NCI-H1105 treated with DMSO at 0.1 percent for 48 hours (cell line): ENCODE results near the gene TMEM60.
A peak's percentile ranks its signal among the peaks of the same experiment; 100 is the strongest.

Source experiments
- DNase-seq: peaks from one replicate; lab custom pipeline; 2025; lab: John Stamatoyannopoulos, UW

Gene TMEM60

DNA sequence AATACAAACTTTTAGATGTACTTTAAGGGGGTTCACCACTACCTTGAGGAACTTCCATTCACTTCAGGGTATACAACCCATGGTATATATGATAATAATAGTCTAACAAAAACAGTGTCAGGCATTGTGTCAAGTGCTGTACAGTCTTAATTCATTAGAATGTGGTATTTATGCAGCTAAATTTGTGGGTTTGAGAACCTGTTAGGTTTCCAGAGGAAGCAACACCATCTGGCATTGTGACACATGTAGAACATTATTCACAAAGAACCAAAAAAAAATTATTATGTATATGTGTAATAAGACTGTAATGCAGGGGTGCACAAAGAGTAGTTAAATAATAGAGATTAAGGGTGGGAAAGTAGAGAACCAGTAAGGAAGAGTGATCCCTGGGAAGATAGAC, 26.3 kb downstream of the TMEM60 start:
- no peak for DNase-seq

GRCh38 chr7:77770316-77770715, 27.9 kb downstream of the TMEM60 start:
- no peak for DNase-seq

DNA sequence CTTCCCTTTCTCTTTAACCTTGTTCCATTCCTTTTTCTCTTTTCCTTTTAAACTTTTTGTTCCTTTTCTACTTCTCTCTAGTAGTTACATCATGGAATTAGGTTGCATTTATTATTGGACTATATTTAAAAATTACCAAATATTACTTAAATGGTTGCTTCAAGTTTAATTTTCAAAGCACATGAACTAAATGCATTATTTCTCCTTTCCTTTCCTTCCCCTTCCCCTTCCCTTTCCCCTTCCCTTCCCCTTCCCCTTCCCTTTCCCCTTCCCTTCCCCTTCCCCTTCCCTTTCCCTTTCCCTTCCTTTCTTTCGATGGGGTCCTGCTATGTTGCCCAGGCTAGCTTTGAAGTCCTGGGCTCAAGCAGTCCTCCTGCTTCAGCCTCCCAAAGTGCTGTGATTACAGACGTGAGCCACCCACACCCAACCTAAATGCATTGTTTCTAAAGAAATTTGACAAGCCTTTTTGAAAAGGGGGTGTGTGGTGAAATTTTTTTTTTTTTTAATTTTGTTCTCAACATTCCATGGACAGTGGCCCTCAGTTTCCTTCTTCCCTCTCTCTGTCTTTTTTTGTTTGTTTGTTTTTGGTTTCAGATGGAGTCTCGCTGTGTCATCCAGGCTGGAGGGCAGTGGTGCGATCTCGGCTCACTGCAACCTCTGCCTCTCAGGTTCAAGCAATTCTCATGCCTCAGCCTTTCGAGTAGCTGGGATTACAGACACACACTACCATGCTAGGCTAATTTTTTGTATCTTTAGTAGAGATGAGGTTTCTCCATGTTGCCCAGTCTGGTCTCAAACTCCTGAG, 31.2 kb downstream of the TMEM60 start:
- no peak for DNase-seq

DNA sequence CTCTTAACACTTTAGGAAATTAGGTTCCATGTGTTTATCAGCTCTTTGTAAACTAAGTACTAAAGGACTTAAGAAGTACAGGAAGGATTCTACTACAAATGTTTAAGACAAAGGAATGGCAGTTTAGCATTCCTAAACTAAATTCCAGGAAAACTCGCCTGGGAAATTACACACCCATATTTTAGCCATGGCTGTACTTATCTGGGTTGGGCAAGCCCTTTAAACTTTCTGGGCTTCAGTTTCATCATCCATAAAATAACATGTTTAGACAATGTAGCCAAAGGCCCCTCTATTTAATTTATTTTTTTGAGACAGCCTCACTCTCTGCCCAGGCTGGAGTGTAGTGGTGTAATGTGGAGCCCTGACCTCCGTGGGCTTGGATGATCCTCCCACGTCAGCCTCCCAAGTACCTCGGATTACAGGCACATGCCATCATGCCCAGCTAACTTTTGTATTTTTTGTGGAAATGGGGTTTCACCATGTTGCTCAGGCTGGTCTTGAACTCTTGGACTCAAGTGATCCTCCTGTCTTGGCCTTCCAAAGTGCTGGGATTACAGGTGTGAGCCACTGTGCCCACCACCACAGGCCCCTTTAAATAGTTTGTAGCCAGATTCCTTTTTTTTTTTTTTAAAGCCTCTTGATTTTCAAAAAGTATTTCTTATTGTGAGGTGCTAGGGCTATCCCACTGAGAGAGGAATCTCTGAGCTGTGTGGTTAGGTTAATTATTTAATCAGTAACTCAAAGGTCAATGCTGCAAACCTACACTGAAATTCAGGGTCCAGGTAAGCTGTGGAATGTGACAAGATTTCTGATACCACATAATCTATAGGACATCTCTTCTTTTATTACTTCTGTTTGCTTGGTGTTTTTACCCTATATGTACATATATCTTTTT, 32.1 kb downstream of the TMEM60 start:
- no peak for DNase-seq

DNA sequence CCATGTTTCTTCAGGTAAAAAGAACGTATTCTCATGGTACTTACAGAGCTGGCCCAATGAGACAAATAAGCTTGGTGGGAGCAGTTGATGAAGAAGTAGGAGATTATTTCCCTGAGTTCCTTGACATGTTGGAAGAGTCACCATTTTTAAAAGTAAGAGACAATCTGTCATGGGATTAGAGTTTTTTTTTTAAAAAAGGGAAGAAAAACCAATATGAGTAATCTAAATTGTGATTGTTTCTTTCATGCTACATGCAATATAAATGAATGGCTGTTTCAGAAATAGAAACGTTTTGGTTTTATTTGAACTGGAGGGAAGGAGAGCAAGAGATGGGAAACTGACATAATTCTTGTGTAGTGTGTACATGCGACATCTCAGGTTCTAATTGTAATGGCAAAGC, 32.8 kb downstream of the TMEM60 start:
- DNase-seq = no peak

DNA sequence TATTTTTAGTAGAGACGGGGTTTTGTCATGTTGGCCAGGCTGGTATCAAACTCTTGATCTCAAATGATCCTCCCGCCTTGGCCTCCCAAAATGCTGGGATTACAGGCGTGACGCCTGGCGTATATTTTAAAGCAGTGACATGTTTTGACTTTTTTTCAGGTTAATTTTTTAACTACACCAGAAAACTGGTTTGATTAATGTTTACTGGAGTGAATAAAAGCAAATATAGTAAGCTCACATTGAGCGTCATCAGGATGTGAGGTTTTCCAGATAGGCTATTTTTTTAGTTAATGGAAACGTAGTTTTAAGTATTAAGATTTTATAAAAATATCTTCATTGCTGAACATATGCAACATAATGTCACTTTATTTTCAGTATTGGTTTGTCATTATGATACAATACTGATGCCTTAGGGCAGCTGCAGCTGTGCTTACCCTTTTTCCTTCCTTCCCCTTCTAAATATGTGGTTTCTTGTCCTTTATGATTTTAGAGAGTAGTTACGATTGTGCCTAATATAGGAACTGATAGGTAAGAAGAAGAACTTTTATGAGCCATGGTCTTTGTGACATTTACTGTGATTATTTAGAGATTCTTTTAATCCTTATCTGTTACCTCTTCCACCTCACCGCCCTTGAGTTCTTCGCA, 37.3 kb downstream of the TMEM60 start:
- no peak for DNase-seq

DNA sequence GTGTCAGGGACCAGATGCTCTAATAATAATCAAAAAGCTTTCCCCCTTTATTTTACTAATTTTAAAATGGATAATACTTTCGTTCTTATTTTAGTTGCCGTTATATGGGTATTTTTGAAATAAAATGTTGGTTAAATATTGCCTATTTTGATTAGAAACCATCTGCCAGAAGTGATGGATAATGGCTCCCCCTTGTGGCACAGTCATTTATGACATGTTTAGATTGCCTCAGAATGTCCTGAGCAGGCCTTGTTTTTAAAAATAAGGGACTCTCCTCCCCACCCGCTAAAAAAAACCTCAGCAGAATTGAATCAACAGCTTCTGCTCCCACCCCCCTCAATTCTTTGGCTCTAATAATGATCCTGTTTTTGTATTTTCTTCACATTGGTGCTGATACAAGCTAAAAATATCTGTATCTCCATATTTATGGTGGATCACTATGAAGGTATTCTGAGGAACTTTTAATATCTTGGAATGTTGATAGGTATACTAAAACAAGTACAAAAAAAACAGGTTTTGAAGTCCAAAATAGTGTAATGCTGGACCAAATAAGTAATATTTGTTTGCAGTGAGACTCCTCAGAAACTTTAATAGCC, 38.8 kb downstream of the TMEM60 start:
- peak; percentile 47 for DNase-seq

DNA sequence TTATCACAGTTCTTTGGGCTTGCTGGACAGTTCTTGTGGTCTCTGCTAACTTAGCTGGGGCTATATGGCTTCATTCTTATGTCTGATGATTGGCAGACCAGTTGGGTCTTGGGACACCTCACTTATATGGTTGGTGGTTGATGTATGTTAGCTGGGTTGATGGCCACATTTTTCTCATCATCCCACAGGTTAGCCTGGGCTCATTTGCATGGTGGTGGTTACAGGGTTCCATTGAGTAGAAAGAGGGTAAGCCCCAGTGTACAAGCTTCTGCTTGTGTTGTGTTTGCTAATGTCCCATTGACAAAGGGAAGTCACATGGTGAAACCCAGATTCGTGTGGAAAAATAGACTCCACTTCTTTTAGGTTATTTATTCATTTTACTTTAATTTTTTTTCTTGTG, 40.6 kb downstream of the TMEM60 start:
- no peak for DNase-seq

- no peak for DNase-seq
Observed at GRCh38 chr7:77753173-77753572, 45.1 kb downstream of the TMEM60 start.

- no peak for DNase-seq
Observed at GRCh38 chr7:77752016-77752415, 46.2 kb downstream of the TMEM60 start.

DNA sequence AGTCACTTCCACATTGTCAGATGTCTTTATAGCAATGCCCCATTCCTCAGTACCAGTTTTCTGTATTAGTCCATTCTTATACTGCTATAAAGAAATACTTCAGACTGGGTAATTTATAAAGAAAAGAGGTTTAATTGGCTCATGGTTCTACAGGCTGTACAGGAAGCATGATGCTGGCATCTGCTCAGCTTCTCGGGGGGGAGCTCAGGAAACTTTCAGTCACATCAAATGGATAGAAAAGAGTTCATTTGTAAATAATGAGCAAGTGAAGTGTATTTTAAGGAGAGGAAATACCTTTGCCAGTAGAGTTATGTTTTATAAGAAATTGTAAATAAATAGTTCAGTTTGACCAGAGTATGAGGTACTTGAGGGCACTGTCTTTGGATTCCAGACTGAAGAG, 50.5 kb downstream of the TMEM60 start:
- no peak for DNase-seq

DNA sequence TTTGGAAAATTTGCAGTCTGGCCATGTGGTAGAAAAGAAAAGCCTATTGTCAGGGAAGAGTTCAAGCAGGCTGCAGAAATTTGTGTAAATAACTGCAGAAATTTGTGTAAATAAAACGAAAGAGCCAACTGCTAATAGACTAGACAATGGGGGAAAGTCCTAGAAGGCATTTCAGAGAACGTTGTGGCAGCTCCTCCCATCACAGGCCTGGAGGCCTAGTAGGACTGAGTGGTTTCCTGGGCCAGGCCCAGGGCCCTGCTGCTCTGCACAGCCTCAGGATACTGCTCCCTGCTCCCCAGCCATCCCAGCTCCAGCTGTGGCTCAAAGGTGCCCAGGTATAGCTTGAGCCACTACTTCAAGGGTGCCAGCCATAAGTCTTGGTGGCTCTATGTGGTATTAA, 51.1 kb downstream of the TMEM60 start:
- DNase-seq = no peak

- DNase-seq = no peak
Observed at GRCh38 chr7:77746824-77747165, 51.4 kb downstream of the TMEM60 start.

DNA sequence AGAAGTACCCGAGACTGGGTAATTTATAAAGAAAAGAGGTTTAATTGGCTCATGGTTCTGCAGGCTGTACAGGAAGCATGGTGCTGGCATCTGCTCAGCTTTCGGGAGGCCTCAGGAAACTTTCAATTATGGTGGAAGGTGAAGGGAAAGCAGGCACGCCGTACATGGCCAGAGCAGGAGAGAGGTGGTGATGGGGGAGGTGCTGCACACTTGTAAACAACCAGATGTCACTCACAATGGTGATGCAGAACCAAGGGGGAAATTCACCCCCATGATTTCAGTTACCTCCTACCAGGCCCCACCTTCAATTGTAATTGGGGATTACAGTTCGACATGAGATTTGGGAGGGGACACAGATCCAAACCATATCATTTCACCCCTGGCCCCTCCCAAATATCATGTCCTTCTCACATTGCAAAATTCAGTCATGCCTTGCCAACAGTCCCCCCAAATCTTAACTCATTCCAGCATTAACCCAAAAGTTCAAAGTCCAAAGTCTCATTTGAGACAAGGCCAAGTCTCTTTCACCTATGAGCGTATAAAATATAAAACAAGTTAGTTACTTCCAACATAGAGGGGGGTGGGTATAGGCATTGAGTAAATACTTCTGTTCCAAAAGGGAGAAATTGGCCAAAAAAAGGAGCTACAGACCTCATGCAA, 51.9 kb downstream of the TMEM60 start:
- DNase-seq = no peak

- DNase-seq = no peak
Observed at GRCh38 chr7:77745746-77746145, 52.5 kb downstream of the TMEM60 start.
